K562 (cell line): Measurements from ENCODE around the gene WWOX. TPM values are rescaled to one million over a fixed set of nuclear protein-coding genes. Genes with fewer than 3 reads are reported as not detected.

Experiments
- ATAC-seq: fragments of 200-7000 bp; cut with Tn5 transposase; 3 replicates; pipeline ENCODE4 v1.9.1; 2020; ENCODE audit warnings: moderate library complexity
- BruUV-seq: library from RNA; stranded (reverse); fragments of 400-500 nt; replicated peaks from 2 replicates; lab custom pipeline; 2021; lab: Mats Ljungman, UMichigan
- CTCF ChIA-PET: fragments of 300-600 bp; formaldehyde crosslinking; extraction: SDS; loops from one replicate; lab custom pipeline; 2021; ENCODE audit warnings: low intra/inter-chr PET ratio; lab: Yijun Ruan, JAX
- POLR2A ChIA-PET: fragments of 300-600, 350-650 bp; sonication (Branson Sonifier 250); formaldehyde crosslinking; extraction: SDS; loops from one replicate; lab custom pipeline; 2021; ENCODE audit warnings: antibody characterized with exemption, inconsistent platforms; lab: Yijun Ruan, JAX
- DNase-seq, 4 experiments: peaks; one replicate each; pipeline versions ENCODE4 v3.0.0 to v3.0.0-alpha.2; 2011 to 2018; ENCODE audit warnings: low spot score in 3 of 4, mixed read lengths in 3 of 4; ENCODE audit errors: extremely low read depth in 1 of 4
- FAIRE-seq: peaks from 2 replicates; lab custom pipeline; 2011; peaks lifted over from hg19 to GRCh38; lab: Jason Lieb, UNC
- H2AFZ ChIP-seq: 2 replicates; pipeline ENCODE4 v1.6.0; 2011; ENCODE audit warnings: low read depth, low read length, control low read depth, inconsistent platforms
- H3K27ac ChIP-seq: fragments of 200-600 bp; 3 replicates; pipeline ENCODE4 v1.8.0; 2011; ENCODE audit warnings: low read depth, mild to moderate bottlenecking, control low read depth, inconsistent platforms, low read length, moderate library complexity, mixed read lengths; ENCODE audit errors: extremely low read depth
- H3K27me3 ChIP-seq, 2 experiments: fragments of 300-600 bp in 1 of 2; 2 replicates in 1 of 2; 3 replicates in 1 of 2; pipeline versions ENCODE4 v1.6.0 to v1.8.0; 2011; ENCODE audit warnings: inconsistent platforms in 2 of 2, low read length in 2 of 2, mild to moderate bottlenecking in 1 of 2, mixed read lengths in 1 of 2, moderate library complexity in 1 of 2; ENCODE audit not compliant: control insufficient read depth in 2 of 2, insufficient read depth in 2 of 2
- H3K36me3 ChIP-seq: fragments of 300-600 bp; 3 replicates; pipeline ENCODE4 v1.8.0; 2011; ENCODE audit warnings: mild to moderate bottlenecking, low read length, inconsistent platforms; ENCODE audit not compliant: control insufficient read depth, insufficient read depth
- H3K4me1 ChIP-seq, 2 experiments: fragments of 200-600 bp in 1 of 2; replicated peaks in 1 of 2; 2 replicates in 1 of 2; 3 replicates in 1 of 2; pipeline versions ENCODE4 v1.5.1 to v1.8.0; 2011; ENCODE audit warnings: inconsistent platforms in 2 of 2, low read length in 2 of 2, mild to moderate bottlenecking in 1 of 2, mixed read lengths in 1 of 2, moderate library complexity in 1 of 2; ENCODE audit not compliant: control insufficient read depth in 2 of 2, insufficient read depth in 2 of 2
- H3K4me2 ChIP-seq: 2 replicates; pipeline ENCODE4 v1.6.1; 2011; ENCODE audit warnings: low read length, control low read depth, inconsistent platforms, mixed read lengths; ENCODE audit not compliant: insufficient read depth
- H3K4me3 ChIP-seq: fragments of 200-600 bp; sonication (generic), shearing (Covaris generic); 2 replicates; pipeline ENCODE4 v1.5.1; 2016; ENCODE audit warnings: control low read depth, inconsistent platforms
- H3K79me2 ChIP-seq: fragments of 200-600 bp; 3 replicates; pipeline ENCODE4 v1.8.0; 2011; ENCODE audit warnings: low read length, inconsistent platforms; ENCODE audit not compliant: control insufficient read depth, insufficient read depth
- H3K9ac ChIP-seq, 2 experiments: 2 replicates each; pipeline versions ENCODE4 v1.6.0 to v1.6.1; 2011; ENCODE audit warnings: low read depth in 2 of 2, low read length in 2 of 2, control low read depth in 1 of 2, inconsistent platforms in 1 of 2, mild to moderate bottlenecking in 1 of 2, mixed read lengths in 1 of 2; ENCODE audit not compliant: insufficient read depth in 1 of 2
- H3K9me1 ChIP-seq: one replicate; pipeline ENCODE4 v1.6.0; 2011; ENCODE audit warnings: inconsistent platforms, mild to moderate bottlenecking, low read length, moderate library complexity; ENCODE audit not compliant: control insufficient read depth, insufficient read depth
- H3K9me3 ChIP-seq: replicated peaks from 2 replicates; pipeline ENCODE4 v1.5.1; 2011; ENCODE audit warnings: low read depth, low read length, inconsistent platforms; ENCODE audit not compliant: control insufficient read depth, insufficient read depth
- H4K20me1 ChIP-seq: replicated peaks from 2 replicates; pipeline ENCODE4 v1.6.1; 2011; ENCODE audit warnings: low read length, inconsistent platforms, mixed read lengths; ENCODE audit not compliant: control insufficient read depth, insufficient read depth
- CC2D1A ChIP-seq: fragments of 450-650 bp; IDR thresholded peaks from 2 replicates; pipeline ENCODE4 v1.6.1; 2017; ENCODE audit warnings: mild to moderate bottlenecking
- ETS1 ChIP-seq: conservative IDR thresholded peaks from 2 replicates; pipeline ENCODE4 v1.6.1; 2011; ENCODE audit warnings: low read depth, mild to moderate bottlenecking, low read length; ENCODE audit not compliant: control insufficient read depth
- ETS2 ChIP-seq: IDR thresholded peaks from 2 replicates; pipeline ENCODE4 v1.6.1; 2016; ENCODE audit warnings: borderline replicate concordance, missing genetic modification characterization, mild to moderate bottlenecking, moderate library complexity, missing compliant biosample characterization; ENCODE audit not compliant: poor library complexity, severe bottlenecking
- FOS ChIP-seq: IDR thresholded peaks from 3 replicates; pipeline ENCODE4 v1.6.1; 2011; ENCODE audit not compliant: insufficient read length; ENCODE audit errors: extremely low read depth
- GATA2 ChIP-seq: sonication (generic); formaldehyde crosslinking; IDR thresholded peaks from 2 replicates; pipeline ENCODE4 v1.4.0; 2020; ENCODE audit warnings: mild to moderate bottlenecking, missing genetic modification reagents
- NBN ChIP-seq: fragments of 450-650 bp; IDR thresholded peaks from 2 replicates; pipeline ENCODE4 v1.6.1; 2016; ENCODE audit warnings: low read depth, mild to moderate bottlenecking
- NFE2 ChIP-seq: IDR thresholded peaks from 2 replicates; pipeline ENCODE4 v1.6.1; 2014; ENCODE audit warnings: antibody characterized with exemption, low read depth
- RBM17 ChIP-seq: fragments of 200-400 bp; formaldehyde crosslinking; IDR thresholded peaks from 2 replicates; pipeline ENCODE4 v1.6.1; 2017; ENCODE audit warnings: low read depth, mild to moderate bottlenecking, low read length, borderline replicate concordance
- SMAD3 ChIP-seq: fragments of 450-650 bp; formaldehyde crosslinking; conservative IDR thresholded peaks from 2 replicates; pipeline ENCODE4 v1.4.0; 2020; ENCODE audit warnings: mild to moderate bottlenecking
- TSHZ1 ChIP-seq: fragments of 250-450 bp; sonication (Bioruptor Pico); IDR thresholded peaks from 2 replicates; pipeline ENCODE4 v1.4.0; 2020; ENCODE audit warnings: mild to moderate bottlenecking, moderate library complexity
- ZBTB17 ChIP-seq: fragments of 450-650 bp; formaldehyde crosslinking; IDR thresholded peaks from 2 replicates; pipeline ENCODE4 v1.4.0; 2020; ENCODE audit warnings: mild to moderate bottlenecking
- ZBTB9 ChIP-seq: fragments of 450-650 bp; formaldehyde crosslinking; IDR thresholded peaks from 2 replicates; pipeline ENCODE4 v1.4.0; 2020; ENCODE audit warnings: mild to moderate bottlenecking, moderate library complexity
- WGBS: fragments of 100-300 bp; shearing (Covaris generic); methylation state at CpG from one replicate; pipeline ENCODE4 v1.1.6; 2016; ENCODE audit warnings: low coverage, mixed read lengths; ENCODE audit not compliant: insufficient coverage; ENCODE audit errors: missing lambda C conversion rate; 5-methylcytosine and 5-hydroxymethylcytosine counted together
- in situ Hi-C: fragments of 300-500 bp; cut with MboI; formaldehyde crosslinking; loops from 4 replicates; pipeline ENCODE4 v1.15.0; 2018; ENCODE audit warnings: inconsistent platforms, mixed read lengths
- intact Hi-C: fragments of 100-400 bp; cut with micrococcal nuclease; formaldehyde crosslinking; loops from 2 replicates; pipeline ENCODE4 v1.14.2; 2022
- polyA plus RNA-seq, 8 experiments: library from polyadenylated mRNA; depleted of rRNA in 4 of 8; stranded (reverse) in 5 of 8; unstranded in 3 of 8; fragments of >200 nt; fragmentation: Nextera tagmentation in 2 of 8; fragmentation: Illumina TruSeq in 1 of 8; extraction: Ambion mirVana in 2 of 8; extraction: Trizol in 1 of 8; gene quantifications; 2 replicates each; pipeline versions ENCODE4 v1.2.1 to v1.2.3, GENCODE V29; 2011 to 2014; ENCODE audit warnings: inconsistent platforms in 1 of 8, missing spikeins in 1 of 8
- total RNA-seq, 7 experiments: library from RNA; depleted of rRNA in 6 of 7; stranded (reverse); fragments of >200 nt in 6 of 7; fragmentation: Illumina TruSeq in 2 of 7; extraction: Trizol in 2 of 7; gene quantifications; 2 replicates each; pipeline versions ENCODE4 v1.2.1 to v1.2.3, GENCODE V29; 2011 to 2021; ENCODE audit warnings: low replicate concordance in 1 of 7

Gene WWOX
- total and polyA plus RNA-seq, 9 of the 15 experiments (the other 6 are each of a cell fraction or from before 2014, with no cell fraction given), result 1.6 to 22.7 (median 8.1) TPM

- TF ChIP-seq ETS2 (tag), result no peak
- no peak for TF ChIP-seq RBM17
- no peak for TF ChIP-seq ZBTB17 (CRISPR knock-in tag)
- TF ChIP-seq FOS, result no peak
- TF ChIP-seq NBN, result no peak
- TF ChIP-seq, all 486 proteins: peak for 0
Observed at GRCh38 chr16:78130950-78131349, 31.5 kb downstream of the WWOX start (continued).

DNA sequence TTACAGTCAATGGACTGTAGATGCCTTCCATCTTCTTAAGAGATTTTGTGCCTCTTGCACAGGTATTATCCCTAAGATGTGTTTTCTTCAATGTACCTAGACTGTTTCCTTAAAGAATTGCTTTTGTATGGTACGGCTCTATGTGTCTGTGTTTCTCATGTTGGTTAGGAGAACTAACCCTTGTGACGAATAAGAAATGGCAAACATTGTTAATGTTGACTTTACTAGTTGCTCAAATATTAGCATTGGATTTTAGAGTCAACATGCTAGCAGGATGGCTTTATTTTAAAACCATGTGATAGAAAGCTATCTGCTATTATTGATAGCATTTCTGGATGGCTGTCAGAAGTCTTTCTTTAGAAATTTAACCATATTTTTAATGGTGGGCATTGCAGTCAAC is 34.5 kb downstream of the WWOX start:
- no peak for FAIRE-seq

More for the DNA sequence above, 34.5 kb downstream of the WWOX start:
- Histone ChIP-seq H2AFZ (no peak overlapping the region), H3K79me2 (no peaks in the 10 kb centered on the region), H3K9me3 (no peaks in the 10 kb centered on the region), H3K9me1 (no peaks in the 10 kb centered on the region), H3K36me3 (no peaks in the 10 kb centered on the region), H3K27ac (no peak overlapping the region), H4K20me1 (no peaks in the 10 kb centered on the region; the same call in 1 of the 2 replicates), H3K4me1 (no peaks in the 10 kb centered on the region), H3K9ac (no peak overlapping the region), H3K4me2 (no peak overlapping the region), H3K4me3 (no peak overlapping the region), H3K27me3 (peaks cover 4% of the 10 kb centered on the region in 2 experiments; a peak in 2 of 5 replicates)
- no peak for ATAC-seq
- intact Hi-C loops (no loop called here), in situ Hi-C loops (no loop called here)
- no TSS peak for BruUV-seq
- ChIA-PET CTCF (no interaction called here), POLR2A (no interaction called here)
- DNase-seq, result no peak
- TF ChIP-seq SMAD3 (CRISPR knock-in tag) (no peak), NFE2 (no peak), ZBTB9 (no peak), GATA2 (no peak), ETS1 (no peak), CC2D1A (no peak), TSHZ1 (CRISPR knock-in tag) (no peak)
- WGBS, result 11% methylated on average over 2 of the region's 2 CpGs
